H7 (cell line): ENCODE results near the gene ABCB4. TPM values are rescaled to one million over a fixed set of nuclear protein-coding genes. Genes with fewer than 3 reads are reported as not detected.

Experiments used
- DNase-seq: peaks from one replicate; pipeline ENCODE4 v3.0.0; 2012
- H3K27me3 ChIP-seq: 2 replicates; pipeline ENCODE4 v1.6.0; 2011; ENCODE audit warnings: mild to moderate bottlenecking, low read length; ENCODE audit not compliant: control insufficient read depth, insufficient read depth
- H3K36me3 ChIP-seq: replicated peaks from 2 replicates; pipeline ENCODE4 v1.5.1; 2011; ENCODE audit warnings: low read length; ENCODE audit not compliant: control insufficient read depth, insufficient read depth
- H3K4me3 ChIP-seq: 2 replicates; pipeline ENCODE4 v1.5.1; 2011; ENCODE audit warnings: low read depth, mild to moderate bottlenecking, control low read depth, low read length, moderate library complexity; ENCODE audit not compliant: insufficient read depth
- total RNA-seq: library from RNA; depleted of rRNA; stranded (reverse); fragments of >200 nt; shearing (Covaris generic); gene quantifications from 2 replicates; pipeline ENCODE4 v1.2.3, GENCODE V29; 2014

The ABCB4 gene
- total RNA-seq, 1 experiment from 2014 or later: 0.69 TPM

GRCh38 chr7:87420173-87420572, 55.3 kb downstream of the ABCB4 start:
- no peak for DNase-seq
- Histone ChIP-seq H3K36me3 (no peaks in the 10 kb centered on the region), H3K27me3 (no peaks in the 10 kb centered on the region), H3K4me3 (no peak overlapping the region)

GRCh38 chr7:87416682-87417587, 58.5 kb downstream of the ABCB4 start:
- peak; percentile 25 for DNase-seq
- Histone ChIP-seq H3K36me3 (no peaks in the 10 kb centered on the region), H3K27me3 (no peaks in the 10 kb centered on the region), H3K4me3 (no peak overlapping the region)

- Histone ChIP-seq H3K36me3 (no peaks in the 10 kb centered on the region), H3K4me3 (no peak overlapping the region), H3K27me3 (no peaks in the 10 kb centered on the region)
- no peak for DNase-seq
These were observed 60.7 kb downstream of the ABCB4 start for GRCh38 chr7:87414794-87415188.

GRCh38 chr7:87413951-87414793, 61.3 kb downstream of the ABCB4 start:
- no peak for DNase-seq
- Histone ChIP-seq H3K27me3 (no peaks in the 10 kb centered on the region), H3K36me3 (no peaks in the 10 kb centered on the region), H3K4me3 (no peak overlapping the region)

GRCh38 chr7:87413029-87413428, 62.5 kb downstream of the ABCB4 start:
- Histone ChIP-seq H3K36me3 (no peaks in the 10 kb centered on the region), H3K27me3 (no peaks in the 10 kb centered on the region), H3K4me3 (no peak overlapping the region)
- DNase-seq: no peak

- no peak for DNase-seq
- Histone ChIP-seq H3K27me3 (no peaks in the 10 kb centered on the region), H3K4me3 (no peak overlapping the region), H3K36me3 (no peaks in the 10 kb centered on the region)
These were observed 64.3 kb downstream of the ABCB4 start for GRCh38 chr7:87411186-87411585.

GRCh38 chr7:87404674-87405073, 70.8 kb downstream of the ABCB4 start:
- Histone ChIP-seq H3K4me3 (no peak overlapping the region), H3K27me3 (no peaks in the 10 kb centered on the region), H3K36me3 (no peaks in the 10 kb centered on the region)
- DNase-seq: no peak

GRCh38 chr7:87398446-87398845, 77.0 kb downstream of the ABCB4 start:
- Histone ChIP-seq H3K36me3 (no peaks in the 10 kb centered on the region), H3K27me3 (no peaks in the 10 kb centered on the region), H3K4me3 (no peak overlapping the region)
- no peak for DNase-seq

- no peaks in the 10 kb centered on the region for H3K27me3 ChIP-seq
- H3K4me3 ChIP-seq: no peak overlapping the region
- no peaks in the 10 kb centered on the region for H3K36me3 ChIP-seq
- no peak for DNase-seq
These were observed 79.9 kb downstream of the ABCB4 start for GRCh38 chr7:87395442-87396020.

- Histone ChIP-seq H3K27me3 (no peaks in the 10 kb centered on the region), H3K4me3 (no peak overlapping the region), H3K36me3 (no peaks in the 10 kb centered on the region)
- DNase-seq: no peak
These were observed 84.3 kb downstream of the ABCB4 start for GRCh38 chr7:87391020-87391701.

- H3K36me3 ChIP-seq: no peaks in the 10 kb centered on the region
- H3K4me3 ChIP-seq: no peak overlapping the region
- no peaks in the 10 kb centered on the region for H3K27me3 ChIP-seq
- DNase-seq: no peak
These were observed 94.6 kb downstream of the ABCB4 start for GRCh38 chr7:87380905-87381304.

- Histone ChIP-seq H3K4me3 (no peak overlapping the region), H3K36me3 (no peaks in the 10 kb centered on the region), H3K27me3 (no peaks in the 10 kb centered on the region)
- no peak for DNase-seq
These were observed 99.6 kb downstream of the ABCB4 start for GRCh38 chr7:87375662-87376435.

- H3K4me3 ChIP-seq: no peak overlapping the region
- no peaks in the 10 kb centered on the region; the same call in 1 of the 2 replicates for H3K36me3 ChIP-seq
- H3K27me3 ChIP-seq: no peaks in the 10 kb centered on the region
- no peak for DNase-seq
These were observed 104.8 kb downstream of the ABCB4 start for GRCh38 chr7:87370660-87371180.
